Body of pancreas (tissue), 4 donors: ENCODE measurements around the gene CALCOCO1. TPM values are rescaled to one million over a fixed set of nuclear protein-coding genes. Genes with fewer than 3 reads are reported as not detected.
"Not testable (repeated sequence)": the region's sequence is repeated elsewhere in the genome, so short reads cannot be mapped to it uniquely, and the experiment has no call there.

Source experiments
- ATAC-seq: fragments of 150-250 bp; one replicate; pipeline ENCODE4 v1.9.1; 2016
- DNase-seq, 4 donors: peaks; one replicate each; pipeline ENCODE4 v3.0.0-alpha.2; 2019
- H3K27ac ChIP-seq, 4 donors: fragments of 200-600 bp; sonication (generic); 1 replicate in 3 of 4; 2 replicates in 1 of 4; pipeline versions ENCODE4 v1.5.1 to v1.6.1; 2016 to 2019; ENCODE audit warnings: mild to moderate bottlenecking in 1 of 4, mixed read lengths in 1 of 4, moderate library complexity in 1 of 4
- H3K27me3 ChIP-seq, 2 donors: fragments of 200-600 bp; sonication (generic); one replicate each; pipeline ENCODE4 v1.6.0; 2016; ENCODE audit warnings: mild to moderate bottlenecking in 1 of 2
- H3K36me3 ChIP-seq, 2 donors: fragments of 200-600 bp; sonication (generic); replicated peaks in 1 of 2; 2 replicates each; pipeline ENCODE4 v1.5.1; 2016; ENCODE audit warnings: low read depth in 2 of 2; ENCODE audit not compliant: insufficient read depth in 1 of 2
- H3K4me1 ChIP-seq: fragments of 200-600 bp; sonication (generic); one replicate; pipeline ENCODE4 v1.6.0; 2016
- H3K4me3 ChIP-seq, 2 donors: fragments of 200-600 bp; sonication (generic); 1 replicate in 1 of 2; 2 replicates in 1 of 2; pipeline ENCODE4 v1.5.1; 2016 to 2019
- H3K9me3 ChIP-seq, 3 donors: fragments of 200-600 bp; sonication (generic); 1 replicate in 2 of 3; 2 replicates in 1 of 3; pipeline ENCODE4 v1.5.1; 2016
- POLR2A ChIP-seq, 3 donors: fragments of 450-650 bp; IDR thresholded peaks; one replicate each; pipeline ENCODE4 v1.6.1; 2016; ENCODE audit warnings: antibody characterized with exemption in 3 of 3, mild to moderate bottlenecking in 2 of 3
- WGBS, 2 donors: methylation state at CpG; one replicate each; pipeline ENCODE4 v1.1.5; 2017; 5-methylcytosine and 5-hydroxymethylcytosine counted together
- intact Hi-C: fragments of 100-400 bp; cut with DNase I; formaldehyde crosslinking; loops from one replicate; pipeline ENCODE4 v1.15.1; 2023
- total RNA-seq, 2 donors: library from RNA; depleted of rRNA; stranded (reverse); fragments of >200 nt; gene quantifications; one replicate each; pipeline ENCODE4 v1.1.0, GENCODE V29; 2016
- TF ChIP-seq, protein P1 (sequence below), 7 experiments: fragments of 450-650 bp in 4 of 7; fragments of 200-600 bp in 3 of 7; sonication (generic) in 3 of 7; IDR thresholded peaks; one replicate each; pipeline ENCODE4 v1.5.1; 2016 to 2019; ENCODE audit warnings: antibody characterized with exemption in 7 of 7

CALCOCO1 gene
- total RNA-seq, 2 donors from 2014 or later: 109 to 153 TPM

DNA sequence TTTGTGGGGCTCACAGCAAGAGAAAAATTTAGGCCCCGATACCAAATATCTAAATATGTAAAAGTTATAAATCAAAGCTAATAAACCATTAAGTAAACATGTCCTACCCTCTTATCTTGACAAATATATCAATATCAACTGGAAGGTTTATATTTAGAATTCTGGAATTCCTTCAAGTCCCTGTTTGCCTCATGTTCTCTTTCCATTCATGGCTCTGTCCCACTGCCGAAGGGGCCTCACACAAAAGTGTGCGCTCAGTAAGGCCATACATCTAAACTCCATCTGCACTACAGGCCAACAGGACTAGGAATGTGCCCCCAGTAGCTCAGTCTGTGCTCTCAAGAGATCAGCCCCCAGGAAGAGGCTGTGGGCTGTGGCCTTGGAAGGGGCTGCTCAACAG, 40.8 kb downstream of the CALCOCO1 start:
- Histone ChIP-seq H3K4me3 (no peak overlapping the region), H3K27me3 (no peaks in the 10 kb centered on the region), H3K27ac (peak overlapping the region in 1 of 4 donors; percentile 57), H3K4me1 (peaks cover 19% of the 10 kb centered on the region), H3K36me3 (no peaks in the 10 kb centered on the region), H3K9me3 (no peaks in the 10 kb centered on the region)
- intact Hi-C loops: no loop called here
- no peak for ATAC-seq
- WGBS, 2 donors: 14 to 17% methylated on average over 3 of the region's 3 CpGs
- DNase-seq: no peak
- TF ChIP-seq, protein P1, sequence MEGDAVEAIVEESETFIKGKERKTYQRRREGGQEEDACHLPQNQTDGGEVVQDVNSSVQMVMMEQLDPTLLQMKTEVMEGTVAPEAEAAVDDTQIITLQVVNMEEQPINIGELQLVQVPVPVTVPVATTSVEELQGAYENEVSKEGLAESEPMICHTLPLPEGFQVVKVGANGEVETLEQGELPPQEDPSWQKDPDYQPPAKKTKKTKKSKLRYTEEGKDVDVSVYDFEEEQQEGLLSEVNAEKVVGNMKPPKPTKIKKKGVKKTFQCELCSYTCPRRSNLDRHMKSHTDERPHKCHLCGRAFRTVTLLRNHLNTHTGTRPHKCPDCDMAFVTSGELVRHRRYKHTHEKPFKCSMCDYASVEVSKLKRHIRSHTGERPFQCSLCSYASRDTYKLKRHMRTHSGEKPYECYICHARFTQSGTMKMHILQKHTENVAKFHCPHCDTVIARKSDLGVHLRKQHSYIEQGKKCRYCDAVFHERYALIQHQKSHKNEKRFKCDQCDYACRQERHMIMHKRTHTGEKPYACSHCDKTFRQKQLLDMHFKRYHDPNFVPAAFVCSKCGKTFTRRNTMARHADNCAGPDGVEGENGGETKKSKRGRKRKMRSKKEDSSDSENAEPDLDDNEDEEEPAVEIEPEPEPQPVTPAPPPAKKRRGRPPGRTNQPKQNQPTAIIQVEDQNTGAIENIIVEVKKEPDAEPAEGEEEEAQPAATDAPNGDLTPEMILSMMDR (IDR thresholded peaks at IDR 0.05): no peak
- TF ChIP-seq POLR2A (IDR thresholded peaks at IDR 0.05): no peak

DNA sequence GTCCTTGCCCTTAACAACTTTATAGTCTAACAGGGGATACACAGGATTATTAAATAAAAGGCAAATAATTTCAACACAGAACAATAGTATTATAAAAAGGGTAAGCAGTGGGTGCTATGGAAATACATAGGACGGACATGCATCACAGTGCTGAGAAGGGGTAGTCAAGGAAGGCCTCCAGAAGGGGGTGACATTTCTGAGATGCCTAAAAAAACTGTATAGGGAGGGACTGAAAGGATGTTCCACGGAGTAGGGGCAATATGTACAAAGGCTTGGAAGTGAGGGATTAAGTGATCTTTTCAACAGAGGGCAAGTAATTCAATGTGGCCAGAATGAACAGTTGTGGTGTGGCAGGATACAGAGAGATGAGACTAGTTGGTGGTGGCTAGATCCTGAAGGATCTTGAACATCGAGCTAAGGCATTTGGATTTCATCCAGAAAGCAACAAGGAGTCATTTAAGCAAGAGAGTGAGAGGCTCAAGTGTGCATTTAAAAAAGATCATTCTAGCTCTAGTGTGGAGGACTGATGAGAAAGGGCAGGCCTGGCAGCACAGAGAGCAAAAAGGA, 42.5 kb downstream of the CALCOCO1 start:
- WGBS, 2 donors: 82 to 88% methylated on average over 3 of the region's 3 CpGs
- Histone ChIP-seq H3K27me3 (no peaks in the 10 kb centered on the region), H3K27ac (no peak overlapping the region), H3K4me3 (no peak overlapping the region), H3K36me3 (no peaks in the 10 kb centered on the region), H3K9me3 (no peaks in the 10 kb centered on the region), H3K4me1 (peaks cover 19% of the 10 kb centered on the region)
- intact Hi-C loops: no loop called here
- TF ChIP-seq, protein P1 (IDR thresholded peaks at IDR 0.05): no peak
- no peak for TF ChIP-seq POLR2A (IDR thresholded peaks at IDR 0.05)
- ATAC-seq (no peak), DNase-seq (no peak)

DNA sequence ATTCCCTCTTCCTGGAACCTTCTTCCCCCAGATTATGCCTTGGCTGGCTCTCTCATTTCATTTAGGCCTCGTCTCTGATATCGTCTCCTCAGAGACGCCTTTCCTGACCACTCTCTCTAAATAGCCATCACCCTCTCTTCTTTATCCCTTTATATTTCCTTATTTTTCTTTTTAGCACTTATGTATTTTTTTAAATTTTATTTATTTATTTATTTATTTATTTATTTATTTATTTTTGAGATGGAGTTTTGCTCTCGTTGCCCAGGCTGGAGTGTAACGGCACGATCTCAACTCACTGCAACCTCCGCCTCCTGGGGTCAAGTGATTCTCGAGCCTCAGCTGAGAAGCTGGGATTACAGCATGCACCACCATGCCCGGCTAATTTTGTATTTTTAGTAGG, 43.3 kb downstream of the CALCOCO1 start:
- Histone ChIP-seq H3K27me3 (no peaks in the 10 kb centered on the region), H3K27ac (no peak overlapping the region), H3K4me1 (peaks cover 19% of the 10 kb centered on the region), H3K9me3 (no peaks in the 10 kb centered on the region), H3K36me3 (no peaks in the 10 kb centered on the region), H3K4me3 (no peak overlapping the region)
- 90 to 93% methylated on average over 9 of the region's 9 CpGs for WGBS, 2 donors
- intact Hi-C loops: no loop called here
- no peak for DNase-seq
- TF ChIP-seq POLR2A (IDR thresholded peaks at IDR 0.05): no peak
- TF ChIP-seq, protein P1 (IDR thresholded peaks at IDR 0.05): no peak
- no peak for ATAC-seq

DNA sequence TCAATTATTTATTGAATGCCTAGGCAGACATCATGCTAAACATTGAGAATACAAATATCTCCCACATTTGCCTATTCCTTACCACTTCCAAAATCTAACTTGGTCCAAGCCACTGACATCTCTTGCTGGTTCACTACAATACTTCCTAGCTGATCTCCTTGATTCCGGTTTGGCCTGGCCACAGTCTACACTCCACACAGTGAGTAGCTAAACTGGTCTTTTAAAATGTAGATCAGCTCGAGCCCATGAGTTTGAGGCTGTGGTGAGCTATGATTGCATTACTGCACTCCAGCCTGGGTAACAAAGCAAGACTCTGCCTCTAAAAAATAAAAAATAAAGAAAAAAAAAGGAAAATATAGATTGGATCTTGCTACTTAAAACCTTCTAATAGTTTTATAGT, 43.8 kb downstream of the CALCOCO1 start:
- intact Hi-C loops: no loop called here
- ATAC-seq (no peak), DNase-seq (no peak)
- no peaks in the 10 kb centered on the region for H3K27me3 ChIP-seq
- no peak overlapping the region for H3K27ac ChIP-seq
- WGBS, 2 donors: 87 to 93% methylated on average over 2 of the region's 2 CpGs
- no peak overlapping the region for H3K4me3 ChIP-seq
- H3K9me3 ChIP-seq: no peaks in the 10 kb centered on the region
- H3K36me3 ChIP-seq: no peaks in the 10 kb centered on the region
- peaks cover 19% of the 10 kb centered on the region for H3K4me1 ChIP-seq
- TF ChIP-seq POLR2A (IDR thresholded peaks at IDR 0.05): no peak
- TF ChIP-seq, protein P1 (IDR thresholded peaks at IDR 0.05): no peak

DNA sequence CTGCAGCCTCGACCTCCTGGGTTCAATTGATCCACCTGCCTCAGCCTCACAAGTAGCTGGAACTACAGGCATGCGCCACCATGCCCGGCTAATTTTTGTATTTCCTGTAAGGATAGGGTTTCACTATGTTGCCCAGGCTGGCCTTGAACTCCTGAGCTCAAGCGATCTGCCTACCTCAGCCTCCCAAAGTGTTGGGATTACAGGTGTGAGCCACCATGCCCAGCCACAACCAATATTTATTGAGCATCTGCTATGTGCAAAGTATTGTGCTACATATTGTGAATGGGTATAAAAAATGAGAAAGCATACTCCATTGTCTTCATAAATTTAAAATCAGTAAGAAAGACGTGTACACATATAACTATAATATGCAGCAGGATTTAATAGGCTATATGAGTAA, 47.2 kb downstream of the CALCOCO1 start:
- H3K27me3 ChIP-seq, ATAC-seq, DNase-seq, H3K36me3 ChIP-seq, H3K4me3 ChIP-seq, intact Hi-C loops, H3K27ac ChIP-seq, H3K9me3 ChIP-seq: not testable (repeated sequence)
- 85 to 86% methylated on average over 5 of the region's 5 CpGs for WGBS, 2 donors
- H3K4me1 ChIP-seq: peaks cover 15% of the 10 kb centered on the region
